CD14-positive monocyte (primary cell): ENCODE measurements around the gene MAPK14. TPM values are rescaled to one million over a fixed set of nuclear protein-coding genes. Genes with fewer than 3 reads are reported as not detected.

Experiments
- DNase-seq, 3 donors: peaks; one replicate each; pipeline ENCODE4 v3.0.0-alpha.2; 2011 to 2022
- H2AFZ ChIP-seq: 2 replicates; pipeline ENCODE4 v1.6.0; 2012; ENCODE audit warnings: mild to moderate bottlenecking, low read depth, low read length, inconsistent platforms; ENCODE audit not compliant: insufficient read depth, poor library complexity, severe bottlenecking
- H3K27ac ChIP-seq, 2 donors: 1 replicate in 1 of 2; 2 replicates in 1 of 2; pipeline ENCODE4 v1.5.1; 2012 to 2013; ENCODE audit warnings: low read length in 2 of 2, control low read depth in 1 of 2, inconsistent platforms in 1 of 2, low read depth in 1 of 2, mild to moderate bottlenecking in 1 of 2
- H3K27me3 ChIP-seq, 2 donors: one replicate each; pipeline versions ENCODE4 v1.6.0 to v1.6.1; 2011 to 2013; ENCODE audit warnings: low read length in 2 of 2; ENCODE audit not compliant: control insufficient read depth in 2 of 2, insufficient read depth in 2 of 2
- H3K36me3 ChIP-seq, 2 donors: replicated peaks in 1 of 2; 1 replicate in 1 of 2; 2 replicates in 1 of 2; pipeline versions ENCODE4 v1.5.1 to v1.6.1; 2012 to 2013; ENCODE audit warnings: low read length in 2 of 2, control low read depth in 1 of 2, inconsistent platforms in 1 of 2, mild to moderate bottlenecking in 1 of 2; ENCODE audit not compliant: insufficient read depth in 2 of 2, control insufficient read depth in 1 of 2
- H3K4me1 ChIP-seq, 2 donors: 1 replicate in 1 of 2; 2 replicates in 1 of 2; pipeline versions ENCODE4 v1.5.1 to v1.6.1; 2012 to 2013; ENCODE audit warnings: low read length in 2 of 2, control low read depth in 1 of 2, inconsistent platforms in 1 of 2, mild to moderate bottlenecking in 1 of 2, moderate library complexity in 1 of 2; ENCODE audit not compliant: insufficient read depth in 2 of 2, control insufficient read depth in 1 of 2
- H3K4me2 ChIP-seq: replicated peaks from 2 replicates; pipeline ENCODE3; 2012; ENCODE audit warnings: low read length, moderate library complexity, mild to moderate bottlenecking; ENCODE audit not compliant: poor library complexity, severe bottlenecking; ENCODE audit errors: extremely low read depth
- H3K4me3 ChIP-seq, 3 experiments: fragments of 200-600 bp in 1 of 3; sonication (generic) in 1 of 3; replicated peaks in 1 of 3; 1 replicate in 2 of 3; 2 replicates in 1 of 3; pipeline ENCODE4 v1.5.1; 2011 to 2013; ENCODE audit warnings: low read length in 3 of 3, mild to moderate bottlenecking in 3 of 3, control low read depth in 2 of 3, low read depth in 2 of 3, inconsistent platforms in 1 of 3, moderate library complexity in 1 of 3
- H3K79me2 ChIP-seq: 2 replicates; pipeline ENCODE4 v1.6.0; 2012; ENCODE audit warnings: mild to moderate bottlenecking, control low read depth, inconsistent platforms, low read length, moderate library complexity; ENCODE audit not compliant: insufficient read depth
- H3K9ac ChIP-seq: 2 replicates; pipeline ENCODE4 v1.6.0; 2017; ENCODE audit warnings: low read length, mild to moderate bottlenecking; ENCODE audit not compliant: insufficient read depth, poor library complexity, severe bottlenecking
- H3K9me3 ChIP-seq, 2 donors: replicated peaks in 1 of 2; 1 replicate in 1 of 2; 2 replicates in 1 of 2; pipeline versions ENCODE4 v1.5.1 to v1.6.1; 2012 to 2013; ENCODE audit warnings: low read length in 2 of 2, control low read depth in 1 of 2; ENCODE audit not compliant: control insufficient read depth in 1 of 2, insufficient read depth in 1 of 2
- H4K20me1 ChIP-seq: 2 replicates; pipeline ENCODE4 v1.6.0; 2012; ENCODE audit warnings: mild to moderate bottlenecking, low read length, control low read depth, moderate library complexity; ENCODE audit not compliant: insufficient read depth
- H3K27ac Mint-ChIP-seq, 7 donors: one replicate each; pipeline ENCODE4 v1.8.0; 2020; ENCODE audit warnings: mild to moderate bottlenecking in 7 of 7, mixed read lengths in 7 of 7, moderate library complexity in 6 of 7, inconsistent platforms in 2 of 7
- H3K27me3 Mint-ChIP-seq, 3 donors: one replicate each; pipeline ENCODE4 v1.8.0; 2021 to 2022; ENCODE audit warnings: low read depth in 3 of 3, mild to moderate bottlenecking in 3 of 3, mixed read lengths in 3 of 3, moderate library complexity in 3 of 3, inconsistent platforms in 1 of 3
- H3K36me3 Mint-ChIP-seq, 2 donors: one replicate each; pipeline ENCODE4 v1.8.0; 2020; ENCODE audit warnings: mixed read lengths in 2 of 2, inconsistent platforms in 1 of 2, mild to moderate bottlenecking in 1 of 2
- H3K4me1 Mint-ChIP-seq: one replicate; pipeline ENCODE4 v1.8.0; 2020; ENCODE audit warnings: mild to moderate bottlenecking, mixed read lengths
- H3K4me3 Mint-ChIP-seq, 2 donors: one replicate each; pipeline ENCODE4 v1.8.0; 2020; ENCODE audit warnings: mild to moderate bottlenecking in 2 of 2, mixed read lengths in 2 of 2, moderate library complexity in 1 of 2
- H3K9me3 Mint-ChIP-seq, 7 donors: one replicate each; pipeline ENCODE4 v1.8.0; 2020 to 2022; ENCODE audit warnings: mixed read lengths in 7 of 7, mild to moderate bottlenecking in 6 of 7, moderate library complexity in 6 of 7, inconsistent platforms in 2 of 7
- WGBS: methylation state at CpG from one replicate; pipeline ENCODE4 v1.1.5; 2013; ENCODE audit warnings: missing lambda C conversion rate; ENCODE audit not compliant: insufficient coverage; 5-methylcytosine and 5-hydroxymethylcytosine counted together
- intact Hi-C, 2 donors: fragments of 100-400 bp; cut with micrococcal nuclease; formaldehyde crosslinking; loops; one replicate each; pipeline versions ENCODE4 v1.15.0 to v1.15.1; 2023
- polyA plus RNA-seq, 3 donors: library from polyadenylated mRNA; depleted of rRNA in 1 of 3; unstranded in 2 of 3; stranded (reverse) in 1 of 3; fragments of 300-500 nt in 2 of 3; fragments of >200 nt in 1 of 3; fragmentation: Illumina TruSeq in 2 of 3; gene quantifications; 1 replicate in 2 of 3; 2 replicates in 1 of 3; pipeline ENCODE4 v1.2.3, GENCODE V29; 2012 to 2021
- TF ChIP-seq, protein P1 (sequence below): fragments of 200-600 bp; IDR thresholded peaks from one replicate; pipeline ENCODE4 v1.8.0; 2022; ENCODE audit warnings: antibody characterized with exemption, mild to moderate bottlenecking

MAPK14 gene
- polyA plus RNA-seq, 3 donors: 56.6 to 96.6 (median 83.7) TPM

DNA sequence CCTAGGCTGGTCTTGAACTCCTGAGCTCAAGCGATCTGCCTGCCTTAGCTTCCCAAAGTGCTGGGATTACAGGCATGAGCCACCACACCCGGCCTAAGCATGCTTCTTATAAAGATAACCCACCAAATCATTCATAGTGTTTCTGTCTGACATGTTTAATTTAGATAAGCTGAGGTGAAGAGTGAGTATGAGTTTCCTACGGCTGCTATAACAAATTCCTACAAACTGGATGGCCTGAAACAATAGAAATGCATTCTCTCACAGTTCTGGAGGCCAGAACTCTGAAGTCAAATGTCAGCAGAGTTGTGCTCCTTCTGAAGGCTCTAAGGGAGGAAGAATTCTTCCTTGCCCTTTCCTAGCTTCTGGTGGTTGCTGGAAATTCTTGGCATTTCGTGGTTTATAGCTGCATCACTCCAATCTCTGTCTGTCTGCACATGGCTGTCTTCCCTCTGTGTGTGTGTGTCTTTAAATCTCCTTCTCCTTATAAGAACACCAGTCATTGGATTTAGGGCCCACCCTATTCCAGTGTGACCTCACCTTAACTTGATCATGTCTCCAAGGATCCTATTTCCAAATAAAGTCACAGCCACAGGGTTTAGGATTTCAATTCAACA is 132.6 kb downstream of the MAPK14 start:
- 100% methylated on average over 1 of the region's 4 CpGs for WGBS
- no peaks in the 10 kb centered on the region for H3K36me3 ChIP-seq
- H4K20me1 ChIP-seq: no peaks in the 10 kb centered on the region
- Mint-ChIP-seq H3K4me1 (peaks cover 11% of the 10 kb centered on the region), H3K27ac (no peak overlapping the region), H3K36me3 (peaks cover 1 to 9% of the 10 kb centered on the region in 2 donors), H3K4me3 (no peak overlapping the region), H3K27me3 (peaks cover 0 to 2% (median 0%) of the 10 kb centered on the region in 3 donors), H3K9me3 (peaks cover 10 to 21% (median 17%) of the 10 kb centered on the region in 7 donors)
- DNase-seq: no peak
- intact Hi-C loops: no loop called here
- H3K79me2 ChIP-seq: no peaks in the 10 kb centered on the region
- H3K4me3 ChIP-seq: no peak overlapping the region
- H2AFZ ChIP-seq: no peak overlapping the region
- H3K27me3 ChIP-seq: no peaks in the 10 kb centered on the region
- H3K4me1 ChIP-seq: peaks cover 7 to 9% of the 10 kb centered on the region in 2 donors
- H3K9ac ChIP-seq: no peak overlapping the region
- H3K9me3 ChIP-seq: peaks cover 7 to 12% of the 10 kb centered on the region in 2 donors
- TF ChIP-seq, protein P1, sequence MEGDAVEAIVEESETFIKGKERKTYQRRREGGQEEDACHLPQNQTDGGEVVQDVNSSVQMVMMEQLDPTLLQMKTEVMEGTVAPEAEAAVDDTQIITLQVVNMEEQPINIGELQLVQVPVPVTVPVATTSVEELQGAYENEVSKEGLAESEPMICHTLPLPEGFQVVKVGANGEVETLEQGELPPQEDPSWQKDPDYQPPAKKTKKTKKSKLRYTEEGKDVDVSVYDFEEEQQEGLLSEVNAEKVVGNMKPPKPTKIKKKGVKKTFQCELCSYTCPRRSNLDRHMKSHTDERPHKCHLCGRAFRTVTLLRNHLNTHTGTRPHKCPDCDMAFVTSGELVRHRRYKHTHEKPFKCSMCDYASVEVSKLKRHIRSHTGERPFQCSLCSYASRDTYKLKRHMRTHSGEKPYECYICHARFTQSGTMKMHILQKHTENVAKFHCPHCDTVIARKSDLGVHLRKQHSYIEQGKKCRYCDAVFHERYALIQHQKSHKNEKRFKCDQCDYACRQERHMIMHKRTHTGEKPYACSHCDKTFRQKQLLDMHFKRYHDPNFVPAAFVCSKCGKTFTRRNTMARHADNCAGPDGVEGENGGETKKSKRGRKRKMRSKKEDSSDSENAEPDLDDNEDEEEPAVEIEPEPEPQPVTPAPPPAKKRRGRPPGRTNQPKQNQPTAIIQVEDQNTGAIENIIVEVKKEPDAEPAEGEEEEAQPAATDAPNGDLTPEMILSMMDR: no peak
- H3K4me2 ChIP-seq: no peak overlapping the region
- H3K27ac ChIP-seq: no peak overlapping the region

Other genes with a start within 250 kb of the MAPK14 start
- not detected for gene CLPSL1, start 246.8 kb upstream of the MAPK14 start, polyA plus RNA-seq
- gene CLPS, start 230.5 kb upstream of the MAPK14 start, polyA plus RNA-seq: not detected
- gene LHFPL5, start 222.5 kb upstream of the MAPK14 start, polyA plus RNA-seq: not detected
- 10 to 100 TPM in 2 of 3 donors, 1 to 10 TPM in 1; 7.2 to 24.8 (median 20.5) TPM for gene SRPK1, start 106.7 kb upstream of the MAPK14 start, polyA plus RNA-seq
- gene SLC26A8, start 3.2 kb upstream of the MAPK14 start, polyA plus RNA-seq: 1 to 10 TPM in 2 of 3 donors, under 1 TPM in 1; 0.52 to 1.7 (median 1.5) TPM
- 1 to 10 TPM in 2 of 3 donors, under 1 TPM in 1; 0.88 to 9.8 (median 2.4) TPM for gene MAPK13, start 102.7 kb downstream of the MAPK14 start, polyA plus RNA-seq
- 1 to 10 TPM; 1.1 to 9.2 (median 1.3) TPM for gene BRPF3, start 168.9 kb downstream of the MAPK14 start, polyA plus RNA-seq
- 1 to 10 TPM; 3.5 to 3.9 (median 3.8) TPM for gene PNPLA1, start 242.3 kb downstream of the MAPK14 start, polyA plus RNA-seq